AG10803 (cell line): ENCODE data around the gene FNIP2.

Experiments
- DNase-seq: peaks from one replicate; pipeline ENCODE4 v3.0.0; 2010; ENCODE audit warnings: low read depth
- H3K4me3 ChIP-seq: 2 replicates; pipeline ENCODE4 v1.5.1; 2011; ENCODE audit warnings: mild to moderate bottlenecking, low read length, control low read depth
- CTCF ChIP-seq: conservative IDR thresholded peaks from 2 replicates; pipeline ENCODE4 v1.5.1; 2011; ENCODE audit warnings: mild to moderate bottlenecking, low read length, control low read depth, inconsistent platforms

The FNIP2 gene

GRCh38 chr4:158811704-158812103, 42.9 kb downstream of the FNIP2 start:
- H3K4me3 ChIP-seq = no peak overlapping the region
- TF ChIP-seq CTCF = no peak
- no peak for DNase-seq

- no peak overlapping the region for H3K4me3 ChIP-seq
- no peak for TF ChIP-seq CTCF
- no peak for DNase-seq
These were observed 43.3 kb downstream of the FNIP2 start for GRCh38 chr4:158812133-158812532.

GRCh38 chr4:158812543-158812942, 43.7 kb downstream of the FNIP2 start:
- no peak for DNase-seq
- H3K4me3 ChIP-seq = no peak overlapping the region

GRCh38 chr4:158813113-158813512, 44.3 kb downstream of the FNIP2 start:
- H3K4me3 ChIP-seq = no peak overlapping the region
- DNase-seq = no peak
- TF ChIP-seq CTCF = no peak

More at GRCh38 chr4:158812543-158812942, 43.7 kb downstream of the FNIP2 start:
- no peak for TF ChIP-seq CTCF

- H3K4me3 ChIP-seq = no peak overlapping the region
- no peak for TF ChIP-seq CTCF
- DNase-seq = no peak
These were observed 45.4 kb downstream of the FNIP2 start for GRCh38 chr4:158814207-158814606.

- no peak for TF ChIP-seq CTCF
- peak; percentile 88 for DNase-seq
These were observed 46.0 kb downstream of the FNIP2 start for GRCh38 chr4:158814636-158815330.

GRCh38 chr4:158816955-158817354, 48.1 kb downstream of the FNIP2 start:
- TF ChIP-seq CTCF = no peak
- DNase-seq = no peak
- no peak overlapping the region for H3K4me3 ChIP-seq

More at GRCh38 chr4:158814636-158815330, 46.0 kb downstream of the FNIP2 start:
- no peak overlapping the region for H3K4me3 ChIP-seq
